Hair follicle dermal papilla cell (primary cell): ENCODE measurements around the gene OR51E1. TPM values are rescaled to one million over a fixed set of nuclear protein-coding genes. Genes with fewer than 3 reads are reported as not detected.

Source experiments
- total RNA-seq: library from RNA; depleted of rRNA; stranded (reverse); fragments of >200 nt; gene quantifications from 2 replicates; pipeline ENCODE4 v1.2.3, GENCODE V29; 2012

OR51E1 gene
- not detected in 2 replicates for total RNA-seq

GRCh38 chr11:4643682-4644081 is at the start of gene OR51E1:
Gene OR51E1, plus strand, starts transcription at chr11:4643982. Its CDS starts 8,545 bp downstream, at chr11:4652527.

GRCh38 chr11:4607781-4608666 is 35.8 kb upstream of the OR51E1 start, which contains the start of gene TRIM68:
Gene TRIM68, minus strand, starts transcription at chr11:4608231. Its CDS starts 2,727 bp downstream, at chr11:4605504.

GRCh38 chr11:4636962-4637661 is 6.7 kb upstream of the OR51E1 start, which contains the start of gene OR51D1:
Gene OR51D1, plus strand, starts transcription at chr11:4637477. Its CDS starts 2,314 bp downstream, at chr11:4639791.

GRCh38 chr11:4697585-4697984 is 53.8 kb downstream of the OR51E1 start, which contains the start of gene OR51E2:
Gene OR51E2, minus strand, starts transcription at chr11:4697853. Its CDS starts 15,142 bp downstream, at chr11:4682711.

GRCh38 chr11:4704054-4704789 is 60.4 kb downstream of the OR51E1 start, which contains the start of gene MMP26:
Gene MMP26, plus strand, starts transcription at chr11:4704784.

Other genes starting within 250 kb of the OR51E1 start
- not detected in 2 replicates for gene OR52K2, start 194.7 kb upstream of the OR51E1 start, total RNA-seq
- not detected in 2 replicates for gene OR52K1, start 161.3 kb upstream of the OR51E1 start, total RNA-seq
- gene OR52M1, start 98.8 kb upstream of the OR51E1 start, total RNA-seq, result not detected in 2 replicates
- not detected in 2 replicates for gene OR52I2, start 62.2 kb upstream of the OR51E1 start, total RNA-seq
- not detected in 2 replicates for gene OR52I1, start 49.9 kb upstream of the OR51E1 start, total RNA-seq
- 10.2 and 10.9 TPM in 2 replicates for gene TRIM68, start 35.8 kb upstream of the OR51E1 start, total RNA-seq
- gene OR51D1, start 6.5 kb upstream of the OR51E1 start, total RNA-seq, result not detected in 2 replicates
- gene OR51E2, start 53.9 kb downstream of the OR51E1 start, total RNA-seq, result 0.12 TPM in 1 of 2 replicates, not detected in the other
- not detected in 2 replicates for gene MMP26, start 60.8 kb downstream of the OR51E1 start, total RNA-seq
- gene OR51F1, start 126.0 kb downstream of the OR51E1 start, total RNA-seq, result not detected in 2 replicates
- not detected in 2 replicates for gene OR52R1, start 160.4 kb downstream of the OR51E1 start, total RNA-seq
- gene OR51F2, start 177.3 kb downstream of the OR51E1 start, total RNA-seq, result not detected in 2 replicates
- gene OR51S1, start 205.2 kb downstream of the OR51E1 start, total RNA-seq, result not detected in 2 replicates
- gene OR51T1, start 237.9 kb downstream of the OR51E1 start, total RNA-seq, result not detected in 2 replicates